Measurements from ENCODE around the gene SLC11A1. TPM values are rescaled to one million over a fixed set of nuclear protein-coding genes. Genes with fewer than 3 reads are reported as not detected.

The SLC11A1 gene
- total and polyA plus RNA-seq, 11 donors: 0.96 to 31.0 (median 4.5) TPM

DNA sequence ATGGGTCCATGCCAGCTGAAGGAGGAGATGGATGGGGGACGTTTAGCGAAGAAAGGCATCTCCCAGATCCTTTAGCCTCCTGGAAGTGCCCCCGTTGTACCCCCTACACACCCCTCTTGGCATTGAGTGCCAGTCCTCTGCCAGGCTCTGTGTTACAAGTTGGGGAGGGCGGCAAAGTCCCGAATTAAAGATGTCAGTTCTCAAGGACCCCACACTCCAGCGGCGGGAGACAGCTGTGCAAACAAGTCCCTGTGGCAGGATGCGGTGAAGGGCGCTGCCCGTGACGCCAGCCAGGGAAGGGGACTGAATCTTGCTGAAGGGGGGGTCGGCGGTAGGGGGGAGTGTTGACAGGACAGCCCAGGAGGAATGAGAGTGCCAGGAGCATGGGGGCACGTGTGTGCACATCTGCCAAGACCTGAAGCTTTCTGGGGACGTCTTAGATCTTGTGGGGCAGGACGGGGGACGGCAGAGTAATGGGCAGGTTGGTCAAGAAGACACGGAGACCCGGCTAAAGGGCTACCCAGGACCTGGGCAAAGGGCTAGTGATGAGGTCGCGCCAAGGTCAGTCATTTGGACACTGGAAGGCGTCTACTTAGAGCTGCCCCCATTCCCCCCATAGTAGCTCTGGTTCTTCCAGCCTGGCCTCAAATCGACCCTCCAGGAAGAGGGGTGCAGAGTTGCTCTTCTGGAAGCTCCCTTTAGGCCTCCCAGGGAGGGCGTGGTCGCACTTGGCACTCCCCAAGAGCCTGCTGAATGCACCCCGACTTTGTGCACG, 14.8 kb downstream of the SLC11A1 start:
- WGBS, 4 donors: 0 to 1% (median 1%) methylated on average over 25 to 27 of the region's 27 CpGs
- Histone ChIP-seq H3K27ac (peak overlapping the region; percentile 99 to 100 (median 100)), H3K36me3 (peaks cover 0 to 10% (median 6%) of the 10 kb centered on the region in 9 donors), H3K4me3 (peak overlapping the region; percentile 63 to 100 (median 96)), H3K27me3 (no peaks in the 10 kb centered on the region), H3K4me1 (peaks cover 6 to 60% (median 37%) of the 10 kb centered on the region in 12 donors), H3K9me3 (no peaks in the 10 kb centered on the region)
- peak; percentile 84 to 92 (median 88) for DNase-seq
- intact Hi-C loops (cut with DNase I): loop anchor here in 8 of 10 donors (1.0 to 10.0 kb wide), 12 partner anchors 9 to 212 kb away; partner anchors contain the start of genes AAMP (in 4 of the 8), PNKD (in 4 of the 8), TMBIM1 (in 2 of the 8) and ARPC2 (in 1 of the 8)
- TF ChIP-seq, protein P1, sequence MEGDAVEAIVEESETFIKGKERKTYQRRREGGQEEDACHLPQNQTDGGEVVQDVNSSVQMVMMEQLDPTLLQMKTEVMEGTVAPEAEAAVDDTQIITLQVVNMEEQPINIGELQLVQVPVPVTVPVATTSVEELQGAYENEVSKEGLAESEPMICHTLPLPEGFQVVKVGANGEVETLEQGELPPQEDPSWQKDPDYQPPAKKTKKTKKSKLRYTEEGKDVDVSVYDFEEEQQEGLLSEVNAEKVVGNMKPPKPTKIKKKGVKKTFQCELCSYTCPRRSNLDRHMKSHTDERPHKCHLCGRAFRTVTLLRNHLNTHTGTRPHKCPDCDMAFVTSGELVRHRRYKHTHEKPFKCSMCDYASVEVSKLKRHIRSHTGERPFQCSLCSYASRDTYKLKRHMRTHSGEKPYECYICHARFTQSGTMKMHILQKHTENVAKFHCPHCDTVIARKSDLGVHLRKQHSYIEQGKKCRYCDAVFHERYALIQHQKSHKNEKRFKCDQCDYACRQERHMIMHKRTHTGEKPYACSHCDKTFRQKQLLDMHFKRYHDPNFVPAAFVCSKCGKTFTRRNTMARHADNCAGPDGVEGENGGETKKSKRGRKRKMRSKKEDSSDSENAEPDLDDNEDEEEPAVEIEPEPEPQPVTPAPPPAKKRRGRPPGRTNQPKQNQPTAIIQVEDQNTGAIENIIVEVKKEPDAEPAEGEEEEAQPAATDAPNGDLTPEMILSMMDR (IDR thresholded peaks at IDR 0.05): no peak
- TF ChIP-seq POLR2A (IDR thresholded peaks at IDR 0.05): no peak
- peak; percentile 2 to 46 (median 14) for ATAC-seq

DNA sequence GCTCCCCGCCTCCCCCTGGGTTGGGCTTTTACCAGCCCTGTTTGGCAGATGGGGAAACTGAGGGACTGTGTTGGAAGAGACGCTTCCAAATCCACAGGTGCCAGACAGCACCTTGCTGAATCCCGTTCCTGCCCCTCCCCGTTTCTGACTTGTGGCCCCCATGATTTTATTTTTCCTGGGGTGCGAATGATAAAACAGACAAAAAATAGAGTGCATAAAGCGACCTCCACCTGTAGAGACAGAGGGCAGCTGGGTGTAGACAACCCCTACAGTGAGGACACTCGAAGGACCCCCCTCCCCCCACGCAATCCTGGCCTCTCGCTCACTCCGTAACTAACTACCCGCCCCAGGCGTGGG, 15.4 kb downstream of the SLC11A1 start:
- Histone ChIP-seq H3K27me3 (no peaks in the 10 kb centered on the region), H3K27ac (peak overlapping the region; percentile 99 to 100 (median 100)), H3K9me3 (no peaks in the 10 kb centered on the region), H3K36me3 (peaks cover 0 to 15% (median 12%) of the 10 kb centered on the region in 9 donors), H3K4me3 (peak overlapping the region; percentile 63 to 100 (median 96)), H3K4me1 (peaks cover 6 to 66% (median 42%) of the 10 kb centered on the region in 12 donors)
- DNase-seq (no peak), ATAC-seq (peak in 1 of 4 donors; percentile 17)
- TF ChIP-seq POLR2A (IDR thresholded peaks at IDR 0.05): no peak
- TF ChIP-seq, protein P1 (IDR thresholded peaks at IDR 0.05): no peak
- 3 to 6% (median 5%) methylated on average over 12 of the region's 12 CpGs for WGBS, 4 donors
- intact Hi-C loops (cut with DNase I): loop anchor here in 7 of 10 donors (2.0 to 10.0 kb wide), 8 partner anchors 93 to 213 kb away; partner anchors contain the start of genes AAMP (in 3 of the 7), PNKD (in 3 of the 7), TMBIM1 (in 2 of the 7) and ARPC2 (in 1 of the 7)

DNA sequence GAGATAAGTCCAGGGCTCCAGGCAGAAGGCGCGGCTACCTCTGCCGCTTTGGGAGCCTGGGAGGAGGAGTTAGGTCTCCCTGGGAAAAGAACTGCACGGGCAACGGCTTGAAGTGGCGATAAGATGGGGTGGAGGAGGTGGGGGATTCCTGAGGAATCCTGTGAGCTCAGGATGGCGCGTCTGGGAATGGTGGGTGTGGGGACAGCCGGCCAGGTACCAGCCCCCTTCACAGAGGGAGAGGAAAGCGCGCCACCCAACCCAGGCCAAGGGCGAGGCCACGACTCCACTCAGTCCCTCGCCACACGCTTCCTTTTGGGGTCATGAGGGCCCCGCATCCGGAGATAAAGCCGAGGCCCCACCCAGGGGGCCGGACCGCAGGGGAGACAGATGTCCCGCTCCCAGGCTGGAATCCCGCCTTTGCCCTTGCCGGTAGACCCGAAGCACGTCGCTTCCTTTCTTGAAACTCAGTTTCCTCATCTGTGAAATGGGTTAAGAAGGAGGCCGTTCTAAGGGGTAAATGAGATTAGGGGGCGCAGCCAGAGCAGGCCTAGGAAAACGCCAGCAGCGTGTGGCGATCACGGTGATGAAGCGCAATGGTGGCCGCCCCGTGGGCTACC, 15.9 kb downstream of the SLC11A1 start:
- ATAC-seq (peak; percentile 3 to 42 (median 12)), DNase-seq (peak; percentile 85 to 92 (median 90))
- intact Hi-C loops (cut with DNase I): loop anchor here in 8 of 10 donors (2.0 to 10.0 kb wide), 9 partner anchors 93 to 213 kb away; partner anchors contain the start of genes AAMP (in 4 of the 8), PNKD (in 4 of the 8), TMBIM1 (in 2 of the 8) and ARPC2 (in 1 of the 8)
- H3K27me3 ChIP-seq: no peaks in the 10 kb centered on the region
- TF ChIP-seq, protein P1 (IDR thresholded peaks at IDR 0.05): no peak
- peak in 1 of 2 donors; percentile 55 for TF ChIP-seq POLR2A (IDR thresholded peaks at IDR 0.05)
- 1% methylated on average over 18 to 35 of the region's 35 CpGs for WGBS, 4 donors
- H3K9me3 ChIP-seq: no peaks in the 10 kb centered on the region
- H3K4me3 ChIP-seq: peak overlapping the region; percentile 63 to 100 (median 96)
- peaks cover 9 to 68% (median 43%) of the 10 kb centered on the region in 12 donors for H3K4me1 ChIP-seq
- H3K27ac ChIP-seq: peak overlapping the region; percentile 99 to 100 (median 100)
- H3K36me3 ChIP-seq: peaks cover 0 to 20% (median 17%) of the 10 kb centered on the region in 9 donors

Measured in heart left ventricle (tissue), 16 donors.